H1 (cell line): ENCODE measurements around the gene MRPS14. TPM values are rescaled to one million over a fixed set of nuclear protein-coding genes. Genes with fewer than 3 reads are reported as not detected.

Source experiments
- CTCF ChIA-PET: fragments of 300-600 bp; sonication (Branson Sonifier 250); formaldehyde crosslinking; loops from one replicate; lab custom pipeline; 2021; ENCODE audit not compliant: partially characterized antibody; lab: Charles Lee
- POLR2A ChIA-PET: fragments of 300-600 bp; sonication (Branson Sonifier 250); formaldehyde crosslinking; loops from one replicate; lab custom pipeline; 2021; ENCODE audit warnings: inconsistent platforms; ENCODE audit not compliant: partially characterized antibody; lab: Charles Lee
- DNase-seq, 2 experiments: peaks; one replicate each; pipeline versions ENCODE4 v3.0.0 to v3.0.0-alpha.2; 2010 to 2022; ENCODE audit warnings: low spot score in 2 of 2, low read depth in 1 of 2, mixed read lengths in 1 of 2
- FAIRE-seq: peaks from 2 replicates; lab custom pipeline; 2011; peaks lifted over from hg19 to GRCh38; lab: Jason Lieb, UNC
- H2AFZ ChIP-seq: 2 replicates; pipeline ENCODE4 v1.8.1; 2012; ENCODE audit warnings: low read length, inconsistent platforms
- H2AK5ac ChIP-seq: 2 replicates; pipeline ENCODE4 v1.6.1; 2013; ENCODE audit warnings: low read depth, low read length
- H2BK120ac ChIP-seq: replicated peaks from 2 replicates; pipeline ENCODE3; 2013; ENCODE audit warnings: low read depth, low read length, inconsistent platforms
- H2BK12ac ChIP-seq: 2 replicates; pipeline ENCODE4 v1.6.1; 2013; ENCODE audit warnings: low read depth, low read length
- H2BK15ac ChIP-seq: 2 replicates; pipeline ENCODE4 v1.6.1; 2013; ENCODE audit warnings: low read length
- H2BK20ac ChIP-seq: 2 replicates; pipeline ENCODE4 v1.6.1; 2013; ENCODE audit warnings: low read length
- H2BK5ac ChIP-seq: 2 replicates; pipeline ENCODE4 v1.6.1; 2013; ENCODE audit warnings: low read depth, low read length
- H3K14ac ChIP-seq: 2 replicates; pipeline ENCODE4 v1.6.1; 2013; ENCODE audit warnings: inconsistent platforms; ENCODE audit not compliant: insufficient read length
- H3K18ac ChIP-seq: 2 replicates; pipeline ENCODE4 v1.6.1; 2013; ENCODE audit warnings: low read length; ENCODE audit errors: extremely low read depth
- H3K23ac ChIP-seq: 2 replicates; pipeline ENCODE4 v1.6.1; 2013; ENCODE audit warnings: inconsistent platforms; ENCODE audit not compliant: insufficient read length
- H3K23me2 ChIP-seq: 2 replicates; pipeline ENCODE4 v1.6.1; 2013; ENCODE audit warnings: low read depth, low read length
- H3K27ac ChIP-seq: 2 replicates; pipeline ENCODE4 v1.6.1; 2011; ENCODE audit warnings: low read depth, low read length, inconsistent platforms
- H3K27me3 ChIP-seq, 4 experiments: replicated peaks in 1 of 4; 1 replicate in 1 of 4; 2 replicates in 3 of 4; pipeline versions ENCODE4 v1.6.1 to v1.8.1; 2011 to 2013; ENCODE audit warnings: low read length in 3 of 4, mild to moderate bottlenecking in 3 of 4, inconsistent platforms in 2 of 4, mixed read lengths in 2 of 4, moderate library complexity in 1 of 4; ENCODE audit not compliant: control insufficient read depth in 3 of 4, insufficient read depth in 3 of 4; ENCODE audit errors: extremely low read depth in 1 of 4
- H3K36me3 ChIP-seq, 4 experiments: 2 replicates each; pipeline versions ENCODE4 v1.6.1 to v1.8.1; 2011 to 2013; ENCODE audit warnings: mild to moderate bottlenecking in 4 of 4, low read length in 3 of 4, moderate library complexity in 2 of 4, control low read depth in 1 of 4, inconsistent platforms in 1 of 4; ENCODE audit not compliant: insufficient read depth in 4 of 4, control insufficient read depth in 2 of 4
- H3K4ac ChIP-seq: replicated peaks from 2 replicates; pipeline ENCODE3; 2013; ENCODE audit warnings: low read length, low read depth, mixed read lengths, inconsistent platforms; ENCODE audit not compliant: insufficient read length
- H3K4me1 ChIP-seq, 4 experiments: replicated peaks in 1 of 4; 1 replicate in 1 of 4; 2 replicates in 3 of 4; pipeline versions ENCODE4 v1.6.1 to v1.8.1; 2011 to 2013; ENCODE audit warnings: low read length in 3 of 4, inconsistent platforms in 2 of 4, mixed read lengths in 1 of 4; ENCODE audit not compliant: insufficient read depth in 4 of 4, control insufficient read depth in 3 of 4
- H3K4me2 ChIP-seq, 2 experiments: 2 replicates each; pipeline versions ENCODE4 v1.6.1 to v1.8.1; 2011 to 2013; ENCODE audit warnings: low read depth in 2 of 2, low read length in 2 of 2, control low read depth in 1 of 2, inconsistent platforms in 1 of 2, mild to moderate bottlenecking in 1 of 2; ENCODE audit not compliant: insufficient read depth in 1 of 2
- H3K4me3 ChIP-seq, 4 experiments: fragments of 200-600, 300-600 bp in 1 of 4; sonication (generic), shearing (Covaris generic), sonication (Bioruptor Twin) in 1 of 4; 2 replicates each; pipeline versions ENCODE4 v1.5.1 to v1.8.1; 2011 to 2016; ENCODE audit warnings: low read length in 4 of 4, low read depth in 3 of 4, control low read depth in 2 of 4, inconsistent platforms in 2 of 4, mild to moderate bottlenecking in 2 of 4, mixed read lengths in 1 of 4, moderate library complexity in 1 of 4; ENCODE audit not compliant: insufficient read depth in 2 of 4; ENCODE audit errors: extremely low read depth in 1 of 4
- H3K56ac ChIP-seq: replicated peaks from 2 replicates; pipeline ENCODE3; 2013; ENCODE audit warnings: low read depth, mild to moderate bottlenecking, mixed read lengths, low read length, inconsistent platforms; ENCODE audit not compliant: insufficient read length
- H3K79me1 ChIP-seq: 2 replicates; pipeline ENCODE4 v1.6.1; 2013; ENCODE audit warnings: low read depth, low read length, control low read depth
- H3K79me2 ChIP-seq, 2 experiments: 2 replicates each; pipeline versions ENCODE4 v1.6.1 to v1.8.1; 2012 to 2013; ENCODE audit warnings: low read length in 2 of 2, mild to moderate bottlenecking in 2 of 2, inconsistent platforms in 1 of 2; ENCODE audit not compliant: insufficient read depth in 2 of 2, control insufficient read depth in 1 of 2
- H3K9ac ChIP-seq, 4 experiments: replicated peaks in 1 of 4; 1 replicate in 1 of 4; 2 replicates in 3 of 4; pipeline versions ENCODE4 v1.6.1 to v1.8.1; 2011 to 2013; ENCODE audit warnings: low read depth in 3 of 4, low read length in 3 of 4, control low read depth in 2 of 4, mild to moderate bottlenecking in 2 of 4, moderate library complexity in 2 of 4, inconsistent platforms in 1 of 4; ENCODE audit errors: extremely low read depth in 1 of 4
- H3K9me3 ChIP-seq, 2 experiments: 2 replicates each; pipeline versions ENCODE4 v1.6.1 to v1.8.1; 2012 to 2013; ENCODE audit warnings: mild to moderate bottlenecking in 2 of 2, moderate library complexity in 2 of 2, control low read depth in 1 of 2, inconsistent platforms in 1 of 2, low read depth in 1 of 2, low read length in 1 of 2, mixed read lengths in 1 of 2; ENCODE audit not compliant: insufficient read depth in 2 of 2
- H4K20me1 ChIP-seq, 2 experiments: replicated peaks in 1 of 2; 2 replicates each; pipeline versions ENCODE3 to v1.8.1; 2011 to 2013; ENCODE audit warnings: inconsistent platforms in 2 of 2, low read length in 2 of 2, mild to moderate bottlenecking in 1 of 2; ENCODE audit not compliant: insufficient read depth in 2 of 2, control insufficient read depth in 1 of 2
- H4K5ac ChIP-seq: 2 replicates; pipeline ENCODE4 v1.6.1; 2013; ENCODE audit warnings: low read length, low read depth, mixed read lengths, inconsistent platforms; ENCODE audit not compliant: insufficient read length
- H4K8ac ChIP-seq: 2 replicates; pipeline ENCODE4 v1.8.0; 2013; ENCODE audit warnings: mild to moderate bottlenecking, moderate library complexity, low read length, inconsistent platforms; ENCODE audit not compliant: insufficient read depth; ENCODE audit errors: extremely low read depth
- H4K91ac ChIP-seq: replicated peaks from 2 replicates; pipeline ENCODE3; 2013; ENCODE audit warnings: low read length, mixed read lengths, inconsistent platforms; ENCODE audit not compliant: insufficient read length
- EZH2 ChIP-seq: fragments of 200-600 bp; sonication (generic); IDR thresholded peaks from 2 replicates; pipeline ENCODE4 v1.7.1; 2012; ENCODE audit warnings: low read depth, mild to moderate bottlenecking, moderate library complexity, low read length, inconsistent platforms; ENCODE audit not compliant: severe bottlenecking
- SP2 ChIP-seq: IDR thresholded peaks from 2 replicates; pipeline ENCODE4 v1.6.1; 2012; ENCODE audit warnings: mild to moderate bottlenecking, low read length, inconsistent platforms
- WGBS, 2 experiments: shearing (Covaris generic) in 1 of 2; methylation state at CpG; one replicate each; pipeline versions ENCODE4 v1.1.6 to v1.1.7; 2013 to 2015; ENCODE audit warnings: low lambda C conversion rate in 2 of 2, mixed read lengths in 2 of 2, inconsistent platforms in 1 of 2, low coverage in 1 of 2, missing lambda C conversion rate in 1 of 2; ENCODE audit not compliant: insufficient replicate concordance in 2 of 2, insufficient coverage in 1 of 2, insufficient read length in 1 of 2; ENCODE audit errors: extremely low coverage in 1 of 2, missing lambda C conversion rate in 1 of 2; 5-methylcytosine and 5-hydroxymethylcytosine counted together
- polyA plus RNA-seq, 7 experiments: library from polyadenylated mRNA; depleted of rRNA in 3 of 7; stranded (reverse) in 5 of 7; unstranded in 2 of 7; fragments of >200 nt in 5 of 7; fragments of 200-250 nt in 2 of 7; gene quantifications; 1 replicate in 5 of 7; 2 replicates in 1 of 7; 4 replicates in 1 of 7; pipeline versions ENCODE4 v1.2.1 to v1.2.3, GENCODE V29; 2011 to 2013; ENCODE audit warnings: missing spikeins in 2 of 7, mixed read lengths in 2 of 7
- total RNA-seq: library from RNA; stranded (reverse); fragmentation: NEBNext Ultra II Directional; extraction: Animal tissue kit (Norgen Biotek cat#: 25700); gene quantifications from 2 replicates; pipeline ENCODE4 v1.2.1, GENCODE V29; 2021

The MRPS14 gene
- total and polyA plus RNA-seq, 2 of the 8 experiments (the other 6 are each of a cell fraction or from before 2014, with no cell fraction given) = 27.5 to 38.7 TPM

GRCh38 chr1:174968750-174969244 is 54.4 kb downstream of the MRPS14 start:
- H3K56ac ChIP-seq = no peak overlapping the region
- ChIA-PET CTCF (interaction anchor here (2.1 kb wide), 1 partner anchor 15 kb away, joined by 9 read pairs; no protein-coding TSS in a partner anchor), POLR2A (interaction anchor here (1.6 kb wide), 1 partner anchor 30 kb away, joined by 5 read pairs; no protein-coding TSS in a partner anchor)
- no peak overlapping the region for H2BK20ac ChIP-seq
- no peak overlapping the region for H2BK120ac ChIP-seq
- peaks cover 0 to 9% of the 10 kb centered on the region in 2 experiments; a peak in 1 of 4 replicates for H3K79me2 ChIP-seq
- H3K23me2 ChIP-seq = no peaks in the 10 kb centered on the region
- no peak overlapping the region for H4K8ac ChIP-seq
- no peak overlapping the region for H3K14ac ChIP-seq
- H4K20me1 ChIP-seq = peaks cover 3 to 4% of the 10 kb centered on the region in 2 experiments
- 92% methylated on average over 5 of the region's 5 CpGs; no CpG with 5 or more reads in 1 of the 2 experiments for WGBS, 2 experiments
- H2BK12ac ChIP-seq = no peak overlapping the region
- H3K4ac ChIP-seq = no peak overlapping the region
- no peak overlapping the region for H2BK15ac ChIP-seq
- no peak overlapping the region for H4K5ac ChIP-seq
- DNase-seq (no peak), FAIRE-seq (no peak)
- no peak overlapping the region for H3K9ac ChIP-seq
- H3K4me2 ChIP-seq = no peak overlapping the region
- H4K91ac ChIP-seq = no peak overlapping the region
- H3K23ac ChIP-seq = no peak overlapping the region
- no peaks in the 10 kb centered on the region for H3K9me3 ChIP-seq
- H2AFZ ChIP-seq = no peak overlapping the region
- H3K27ac ChIP-seq = no peak overlapping the region
- H3K4me3 ChIP-seq = no peak overlapping the region
- H3K36me3 ChIP-seq = peaks cover 16 to 80% (median 28%) of the 10 kb centered on the region in 4 experiments
- no peak overlapping the region for H2BK5ac ChIP-seq
- no peaks in the 10 kb centered on the region for H3K27me3 ChIP-seq
- H3K18ac ChIP-seq = no peak overlapping the region
- H2AK5ac ChIP-seq = no peak overlapping the region
- H3K79me1 ChIP-seq = no peaks in the 10 kb centered on the region
- TF ChIP-seq SP2 (no peak), EZH2 (no peak)
- TF ChIP-seq, all 59 proteins: peak for 0
- peaks cover 0 to 2% (median 0%) of the 10 kb centered on the region in 4 experiments; a peak in 1 of 7 replicates for H3K4me1 ChIP-seq
